OCI-LY1 (cell line): ENCODE data around the gene VWA2.

Experiments used
- H2AFZ ChIP-seq: fragments of 200-600 bp; sonication (generic), shearing (Covaris generic); 2 replicates; pipeline ENCODE4 v1.6.0; 2014; ENCODE audit warnings: antibody characterized with exemption, mild to moderate bottlenecking, low read length
- H3F3A ChIP-seq: fragments of 200-600 bp; sonication (generic), shearing (Covaris generic); 2 replicates; pipeline ENCODE4 v1.6.0; 2014; ENCODE audit warnings: mild to moderate bottlenecking, antibody characterized with exemption, low read length, moderate library complexity; ENCODE audit not compliant: insufficient read depth
- H3K27ac ChIP-seq: fragments of 200-600 bp; sonication (generic); 2 replicates; pipeline ENCODE4 v1.5.1; 2014; ENCODE audit warnings: low read length, mixed run types, mild to moderate bottlenecking, low read depth; ENCODE audit not compliant: poor library complexity, severe bottlenecking
- H3K27me3 ChIP-seq: fragments of 200-600 bp; sonication (generic); 2 replicates; pipeline ENCODE4 v1.6.0; 2014; ENCODE audit warnings: antibody characterized with exemption, mild to moderate bottlenecking, low read length, moderate library complexity; ENCODE audit not compliant: insufficient read depth
- H3K36me3 ChIP-seq: fragments of 200-600 bp; sonication (generic); 2 replicates; pipeline ENCODE4 v1.6.1; 2014; ENCODE audit warnings: mild to moderate bottlenecking, antibody characterized with exemption, low read length, moderate library complexity, mixed read lengths; ENCODE audit not compliant: insufficient read depth
- H3K4me1 ChIP-seq: fragments of 200-600 bp; sonication (generic); 2 replicates; pipeline ENCODE4 v1.5.1; 2014; ENCODE audit warnings: mild to moderate bottlenecking, low read length, moderate library complexity; ENCODE audit not compliant: insufficient read depth, severe bottlenecking
- H3K4me2 ChIP-seq: fragments of 200-600 bp; sonication (generic), shearing (Covaris generic); 2 replicates; pipeline ENCODE4 v1.6.1; 2014; ENCODE audit warnings: low read length
- H3K4me3 ChIP-seq: fragments of 200-600 bp; sonication (generic); 2 replicates; pipeline ENCODE4 v1.5.1; 2014; ENCODE audit warnings: low read length, low read depth, mild to moderate bottlenecking, mixed read lengths; ENCODE audit not compliant: poor library complexity, severe bottlenecking
- H3K79me2 ChIP-seq: fragments of 200-600 bp; shearing (Covaris generic); 2 replicates; pipeline ENCODE4 v1.6.1; 2016; ENCODE audit warnings: mixed run types, low read length, mixed read lengths; ENCODE audit not compliant: insufficient read depth
- H3K9ac ChIP-seq: fragments of 200-600 bp; sonication (generic), shearing (Covaris generic); 2 replicates; pipeline ENCODE4 v1.6.1; 2014; ENCODE audit warnings: mild to moderate bottlenecking, low read length, mixed read lengths
- H3K9me2 ChIP-seq: fragments of 200-600 bp; sonication (generic), shearing (Covaris generic); 2 replicates; pipeline ENCODE4 v1.6.1; 2014; ENCODE audit warnings: low read depth, mild to moderate bottlenecking, low read length, mixed read lengths
- H3K9me3 ChIP-seq: fragments of 200-600 bp; shearing (Covaris generic); 2 replicates; pipeline ENCODE4 v1.6.1; 2014; ENCODE audit warnings: low read length, mixed read lengths
- H4K20me1 ChIP-seq: fragments of 200-600 bp; sonication (generic), shearing (Covaris generic); 2 replicates; pipeline ENCODE4 v1.6.0; 2016; ENCODE audit warnings: mild to moderate bottlenecking, low read length; ENCODE audit not compliant: insufficient read depth
- EZH2 ChIP-seq: fragments of 200-600 bp; sonication (generic), shearing (Covaris generic); IDR thresholded peaks from 2 replicates; pipeline ENCODE4 v1.8.0; 2017; ENCODE audit warnings: borderline replicate concordance, mixed run types, mild to moderate bottlenecking, antibody characterized with exemption, low read length, moderate library complexity, mixed read lengths
- TF ChIP-seq, protein P1 (sequence below): fragments of 200-600 bp; sonication (generic), shearing (Covaris generic); IDR thresholded peaks from 2 replicates; pipeline ENCODE4 v1.5.1; 2017; ENCODE audit warnings: mild to moderate bottlenecking, antibody characterized with exemption, low read length, moderate library complexity, mixed read lengths

VWA2 gene

DNA sequence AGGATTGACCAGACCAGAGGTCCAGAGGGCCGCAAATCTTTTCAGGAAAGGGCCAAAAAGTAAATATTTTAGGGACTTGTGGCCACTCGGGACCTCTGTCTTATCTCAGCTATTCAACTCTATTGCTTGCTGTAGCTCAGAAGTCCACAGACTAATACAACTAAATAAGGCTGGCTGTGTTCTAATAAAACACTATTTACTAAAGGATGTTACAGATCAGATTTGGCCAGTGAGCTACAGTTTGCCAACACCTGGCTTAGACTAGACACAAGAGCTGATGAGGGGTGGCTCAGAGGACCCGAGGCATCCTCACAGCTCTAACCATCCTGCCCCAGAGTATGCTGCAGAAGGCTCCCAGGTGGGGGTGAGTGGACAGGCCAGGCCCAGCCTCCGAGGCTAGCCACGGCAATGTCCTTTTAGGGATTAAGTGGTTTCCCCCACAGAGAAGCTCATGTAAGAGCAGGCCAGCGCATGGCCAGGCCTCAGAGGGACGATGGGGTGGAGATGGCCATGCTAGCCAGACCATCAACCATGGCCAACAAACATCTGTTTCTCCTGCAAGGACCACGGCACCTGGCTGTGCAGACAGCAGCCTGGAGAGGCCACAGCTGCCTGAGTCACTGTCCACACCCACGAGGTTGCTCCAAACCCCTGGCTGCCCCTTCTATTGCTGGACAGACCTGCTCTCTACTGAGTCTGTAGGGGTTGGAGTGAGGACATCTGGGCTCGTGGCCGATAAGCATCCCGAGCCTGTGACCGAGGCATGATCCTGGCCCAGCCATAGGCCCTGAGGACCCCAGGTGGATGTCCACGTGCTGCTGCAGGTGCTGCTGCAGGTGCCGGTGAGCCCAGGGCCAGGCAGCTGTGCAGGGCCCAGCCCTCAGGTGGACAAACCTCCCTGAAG, 88.7 kb downstream of the VWA2 start:
- TF ChIP-seq, protein P1, sequence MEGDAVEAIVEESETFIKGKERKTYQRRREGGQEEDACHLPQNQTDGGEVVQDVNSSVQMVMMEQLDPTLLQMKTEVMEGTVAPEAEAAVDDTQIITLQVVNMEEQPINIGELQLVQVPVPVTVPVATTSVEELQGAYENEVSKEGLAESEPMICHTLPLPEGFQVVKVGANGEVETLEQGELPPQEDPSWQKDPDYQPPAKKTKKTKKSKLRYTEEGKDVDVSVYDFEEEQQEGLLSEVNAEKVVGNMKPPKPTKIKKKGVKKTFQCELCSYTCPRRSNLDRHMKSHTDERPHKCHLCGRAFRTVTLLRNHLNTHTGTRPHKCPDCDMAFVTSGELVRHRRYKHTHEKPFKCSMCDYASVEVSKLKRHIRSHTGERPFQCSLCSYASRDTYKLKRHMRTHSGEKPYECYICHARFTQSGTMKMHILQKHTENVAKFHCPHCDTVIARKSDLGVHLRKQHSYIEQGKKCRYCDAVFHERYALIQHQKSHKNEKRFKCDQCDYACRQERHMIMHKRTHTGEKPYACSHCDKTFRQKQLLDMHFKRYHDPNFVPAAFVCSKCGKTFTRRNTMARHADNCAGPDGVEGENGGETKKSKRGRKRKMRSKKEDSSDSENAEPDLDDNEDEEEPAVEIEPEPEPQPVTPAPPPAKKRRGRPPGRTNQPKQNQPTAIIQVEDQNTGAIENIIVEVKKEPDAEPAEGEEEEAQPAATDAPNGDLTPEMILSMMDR: no peak
- no peak for TF ChIP-seq EZH2

DNA sequence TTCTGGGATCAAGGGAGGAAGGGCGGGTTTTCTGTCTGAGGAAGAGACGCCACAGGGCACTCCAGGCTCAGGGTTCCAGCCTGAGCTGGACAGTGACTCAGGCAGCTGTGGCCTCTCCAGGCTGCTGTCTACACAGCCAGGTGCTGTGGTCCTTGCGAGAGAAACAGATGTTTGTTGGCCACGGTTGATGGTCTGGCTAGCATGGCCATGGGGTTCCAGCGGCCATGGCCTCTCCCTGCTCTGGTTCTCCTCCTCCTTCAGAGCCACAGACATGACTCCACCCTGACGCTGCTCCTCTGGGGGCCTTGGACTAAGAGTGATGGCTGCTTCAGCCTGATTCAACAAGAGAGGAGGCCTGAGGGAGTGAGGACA, 89.4 kb downstream of the VWA2 start:
- no peaks in the 10 kb centered on the region for H4K20me1 ChIP-seq
- no peaks in the 10 kb centered on the region for H3K79me2 ChIP-seq
- no peaks in the 10 kb centered on the region for H3K9me3 ChIP-seq
- no peak overlapping the region for H3K27ac ChIP-seq
- H3K36me3 ChIP-seq: no peaks in the 10 kb centered on the region
- H3K27me3 ChIP-seq: peaks cover 2% of the 10 kb centered on the region; the same call in 1 of the 2 replicates
- no peak overlapping the region for H2AFZ ChIP-seq
- TF ChIP-seq, protein P1: no peak
- no peak overlapping the region for H3K4me3 ChIP-seq
- no peaks in the 10 kb centered on the region for H3K4me1 ChIP-seq
- H3K9ac ChIP-seq: no peak overlapping the region
- H3K9me2 ChIP-seq: no peaks in the 10 kb centered on the region
- H3F3A ChIP-seq: no peaks in the 10 kb centered on the region
- H3K4me2 ChIP-seq: no peak overlapping the region

More for the DNA sequence above, 88.7 kb downstream of the VWA2 start:
- no peaks in the 10 kb centered on the region for H3K4me1 ChIP-seq
- H3K27ac ChIP-seq: no peak overlapping the region
- H3K4me2 ChIP-seq: no peak overlapping the region
- H3K9me2 ChIP-seq: no peaks in the 10 kb centered on the region
- peaks cover 4% of the 10 kb centered on the region; the same call in 1 of the 2 replicates for H3K27me3 ChIP-seq
- H4K20me1 ChIP-seq: no peaks in the 10 kb centered on the region
- no peaks in the 10 kb centered on the region for H3K79me2 ChIP-seq
- H3F3A ChIP-seq: no peaks in the 10 kb centered on the region
- H2AFZ ChIP-seq: no peak overlapping the region
- no peak overlapping the region for H3K9ac ChIP-seq
- no peaks in the 10 kb centered on the region for H3K36me3 ChIP-seq
- H3K9me3 ChIP-seq: no peaks in the 10 kb centered on the region
- H3K4me3 ChIP-seq: no peak overlapping the region

DNA sequence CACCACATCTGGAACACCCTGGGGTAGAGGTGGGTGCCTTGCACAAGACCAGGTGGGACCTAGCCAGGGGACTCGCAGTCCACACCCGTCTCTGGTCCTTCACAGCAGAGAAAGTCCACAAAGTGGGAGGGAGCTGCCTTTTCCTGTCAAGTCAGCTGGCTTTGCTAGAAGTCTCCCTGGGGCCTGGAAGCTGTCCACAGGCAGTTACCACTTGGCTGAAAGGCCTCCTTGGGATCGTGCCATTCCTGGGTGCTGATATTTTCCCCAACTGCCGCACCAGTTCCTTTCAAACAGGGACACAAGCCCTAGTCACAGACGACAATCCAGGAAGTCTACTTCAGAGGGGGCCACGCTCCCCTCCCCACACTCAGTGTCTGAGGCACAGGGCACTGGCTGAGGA, 89.8 kb downstream of the VWA2 start:
- no peaks in the 10 kb centered on the region; the same call in 1 of the 2 replicates for H3K27me3 ChIP-seq

More for the DNA sequence above, 89.8 kb downstream of the VWA2 start:
- Histone ChIP-seq H3K4me3 (no peak overlapping the region), H3K9me3 (no peaks in the 10 kb centered on the region), H3F3A (no peaks in the 10 kb centered on the region), H4K20me1 (no peaks in the 10 kb centered on the region), H3K36me3 (no peaks in the 10 kb centered on the region), H3K79me2 (no peaks in the 10 kb centered on the region), H3K4me1 (no peaks in the 10 kb centered on the region), H3K9ac (no peak overlapping the region), H3K9me2 (no peaks in the 10 kb centered on the region), H3K27ac (no peak overlapping the region), H2AFZ (no peak overlapping the region), H3K4me2 (no peak overlapping the region)
- TF ChIP-seq EZH2: no peak
- TF ChIP-seq, protein P1: no peak
